Smooth muscle cell (in vitro differentiated cells): ENCODE results near the gene S100A13. TPM values are rescaled to one million over a fixed set of nuclear protein-coding genes. Genes with fewer than 3 reads are reported as not detected.

ENCODE experiments used
- DNase-seq: peaks from one replicate; lab custom pipeline; 2025; ENCODE audit not compliant: unreplicated experiment; lab: John Stamatoyannopoulos, UW
- H2AFZ ChIP-seq: fragments of 200-600 bp; sonication (generic); 2 replicates; pipeline ENCODE4 v1.6.0; 2016; ENCODE audit warnings: antibody characterized with exemption, low read depth, mild to moderate bottlenecking
- H3F3A ChIP-seq: fragments of 200-600 bp; sonication (generic); 2 replicates; pipeline ENCODE4 v1.6.0; 2017; ENCODE audit warnings: antibody characterized with exemption, low read depth
- H3K27ac ChIP-seq: fragments of 200-600 bp; sonication (generic); 2 replicates; pipeline ENCODE4 v1.5.1; 2016; ENCODE audit warnings: low read depth, mild to moderate bottlenecking
- H3K27me3 ChIP-seq: fragments of 200-600 bp; sonication (generic); 2 replicates; pipeline ENCODE4 v1.6.1; 2016; ENCODE audit warnings: low read depth, mild to moderate bottlenecking
- H3K36me3 ChIP-seq: fragments of 200-600 bp; sonication (generic); 2 replicates; pipeline ENCODE4 v1.5.1; 2016; ENCODE audit warnings: low read depth
- H3K4me1 ChIP-seq: fragments of 200-600 bp; sonication (generic); 2 replicates; pipeline ENCODE4 v1.5.1; 2016; ENCODE audit warnings: low read depth
- H3K4me2 ChIP-seq: fragments of 200-600 bp; sonication (generic); 2 replicates; pipeline ENCODE4 v1.6.0; 2016; ENCODE audit warnings: mild to moderate bottlenecking
- H3K4me3 ChIP-seq: fragments of 200-600 bp; sonication (generic); 2 replicates; pipeline ENCODE4 v1.5.1; 2016; ENCODE audit warnings: mild to moderate bottlenecking
- H3K79me2 ChIP-seq: fragments of 200-600 bp; sonication (generic); 2 replicates; pipeline ENCODE4 v1.6.0; 2016; ENCODE audit warnings: low read depth, mild to moderate bottlenecking
- H3K9ac ChIP-seq: fragments of 200-600 bp; sonication (generic); 2 replicates; pipeline ENCODE4 v1.6.0; 2016; ENCODE audit warnings: low read depth
- H3K9me3 ChIP-seq: fragments of 200-600 bp; sonication (generic); replicated peaks from 2 replicates; pipeline ENCODE4 v1.5.1; 2016; ENCODE audit warnings: low read depth
- H4K20me1 ChIP-seq: fragments of 200-600 bp; sonication (generic); 2 replicates; pipeline ENCODE4 v1.6.0; 2016; ENCODE audit warnings: low read depth
- WGBS: methylation state at CpG from one replicate; pipeline ENCODE4 v1.1.7; 2016; ENCODE audit warnings: low lambda C conversion rate; 5-methylcytosine and 5-hydroxymethylcytosine counted together
- polyA plus RNA-seq: library from polyadenylated mRNA; unstranded; fragments of >200 nt; fragmentation: Nextera tagmentation; extraction: Ambion mirVana; gene quantifications from 2 replicates; pipeline ENCODE4 v1.2.1, GENCODE V29; 2016
- total RNA-seq: library from RNA; depleted of rRNA; stranded (reverse); fragments of >200 nt; gene quantifications from 2 replicates; pipeline ENCODE4 v1.2.3, GENCODE V29; 2014
- TF ChIP-seq, protein P1 (sequence below): fragments of 200-600 bp; sonication (generic); IDR thresholded peaks from 2 replicates; pipeline ENCODE4 v1.5.1; 2017; ENCODE audit warnings: borderline replicate concordance, mild to moderate bottlenecking, antibody characterized with exemption; ENCODE audit not compliant: insufficient read depth, poor library complexity, severe bottlenecking

Gene S100A13
- total and polyA plus RNA-seq, 2 experiments from 2014 or later: 158 to 498 TPM

DNA sequence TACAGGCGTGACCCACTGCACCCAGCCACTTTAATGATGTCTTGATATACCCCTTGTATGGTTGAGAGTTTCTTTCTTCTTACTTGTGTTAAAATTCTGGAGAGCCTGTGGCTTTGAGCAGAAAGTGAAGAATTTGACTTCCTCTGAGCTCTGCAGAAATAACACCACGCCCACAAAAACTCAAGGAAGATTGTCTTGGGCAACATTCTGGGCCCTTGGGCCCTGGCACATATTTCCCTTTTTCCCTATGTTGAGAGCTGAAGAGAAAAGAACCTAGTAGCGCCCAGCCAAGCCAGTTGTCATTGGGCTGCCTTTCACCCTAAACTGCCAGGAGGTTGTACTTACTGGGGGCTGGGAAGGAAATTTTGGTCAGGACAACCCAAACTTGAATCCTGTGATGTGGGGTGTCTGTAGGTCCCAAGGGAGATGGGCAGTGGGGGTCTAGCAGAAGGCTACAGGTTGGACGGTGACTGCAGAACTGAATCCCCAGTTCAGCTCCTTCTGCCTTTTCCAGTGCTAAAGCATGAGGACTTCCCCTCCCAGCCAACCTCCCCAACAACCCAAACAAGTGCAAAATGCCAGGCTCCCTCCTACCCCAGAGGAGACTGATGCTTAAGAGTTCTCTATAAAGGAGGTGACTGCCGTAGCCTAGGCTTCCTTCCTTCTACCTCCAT, 19.5 kb upstream of the S100A13 start:
- DNase-seq: no peak
- Histone ChIP-seq H3K9me3 (no peaks in the 10 kb centered on the region), H3K27ac (no peak overlapping the region), H3K4me3 (no peak overlapping the region), H4K20me1 (peaks cover 26% of the 10 kb centered on the region), H3K79me2 (peaks cover 6% of the 10 kb centered on the region), H3K36me3 (peaks cover 21% of the 10 kb centered on the region), H3F3A (peaks cover 28% of the 10 kb centered on the region), H3K4me1 (no peaks in the 10 kb centered on the region), H3K27me3 (no peaks in the 10 kb centered on the region), H3K4me2 (no peak overlapping the region), H3K9ac (no peak overlapping the region), H2AFZ (no peak overlapping the region)
- WGBS: 91% methylated on average over 5 of the region's 5 CpGs
- TF ChIP-seq, protein P1, sequence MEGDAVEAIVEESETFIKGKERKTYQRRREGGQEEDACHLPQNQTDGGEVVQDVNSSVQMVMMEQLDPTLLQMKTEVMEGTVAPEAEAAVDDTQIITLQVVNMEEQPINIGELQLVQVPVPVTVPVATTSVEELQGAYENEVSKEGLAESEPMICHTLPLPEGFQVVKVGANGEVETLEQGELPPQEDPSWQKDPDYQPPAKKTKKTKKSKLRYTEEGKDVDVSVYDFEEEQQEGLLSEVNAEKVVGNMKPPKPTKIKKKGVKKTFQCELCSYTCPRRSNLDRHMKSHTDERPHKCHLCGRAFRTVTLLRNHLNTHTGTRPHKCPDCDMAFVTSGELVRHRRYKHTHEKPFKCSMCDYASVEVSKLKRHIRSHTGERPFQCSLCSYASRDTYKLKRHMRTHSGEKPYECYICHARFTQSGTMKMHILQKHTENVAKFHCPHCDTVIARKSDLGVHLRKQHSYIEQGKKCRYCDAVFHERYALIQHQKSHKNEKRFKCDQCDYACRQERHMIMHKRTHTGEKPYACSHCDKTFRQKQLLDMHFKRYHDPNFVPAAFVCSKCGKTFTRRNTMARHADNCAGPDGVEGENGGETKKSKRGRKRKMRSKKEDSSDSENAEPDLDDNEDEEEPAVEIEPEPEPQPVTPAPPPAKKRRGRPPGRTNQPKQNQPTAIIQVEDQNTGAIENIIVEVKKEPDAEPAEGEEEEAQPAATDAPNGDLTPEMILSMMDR: no peak

DNA sequence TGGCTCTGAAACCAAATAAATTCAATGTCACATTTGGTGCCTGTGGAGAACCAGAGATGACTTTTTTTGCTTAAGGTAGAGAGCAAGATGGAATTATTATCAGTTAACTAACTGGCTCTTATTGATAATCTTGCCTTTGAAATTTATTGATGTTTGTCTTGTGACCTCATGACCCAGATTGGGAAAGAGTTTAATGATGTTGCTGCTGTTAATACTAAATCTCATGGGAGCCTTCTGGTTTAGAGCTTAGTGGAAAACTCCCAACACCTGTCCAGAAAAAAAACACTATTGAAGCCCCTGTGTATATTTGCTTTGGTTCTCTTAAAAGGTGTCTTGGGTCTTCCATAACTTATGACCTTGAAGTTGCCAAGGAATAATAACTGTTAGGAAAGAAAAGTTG, 16.5 kb upstream of the S100A13 start:
- H3K36me3 ChIP-seq: peaks cover 27% of the 10 kb centered on the region
- peaks cover 43% of the 10 kb centered on the region for H3F3A ChIP-seq
- H3K79me2 ChIP-seq: peaks cover 29% of the 10 kb centered on the region
- H3K27me3 ChIP-seq: no peaks in the 10 kb centered on the region
- H3K4me2 ChIP-seq: no peak overlapping the region
- H2AFZ ChIP-seq: no peak overlapping the region
- H3K9ac ChIP-seq: no peak overlapping the region
- DNase-seq: no peak
- no peak overlapping the region for H3K4me3 ChIP-seq
- peaks cover 56% of the 10 kb centered on the region for H4K20me1 ChIP-seq
- H3K9me3 ChIP-seq: no peaks in the 10 kb centered on the region
- peak overlapping the region; percentile 21 for H3K27ac ChIP-seq
- TF ChIP-seq, protein P1: no peak
- no peaks in the 10 kb centered on the region for H3K4me1 ChIP-seq

DNA sequence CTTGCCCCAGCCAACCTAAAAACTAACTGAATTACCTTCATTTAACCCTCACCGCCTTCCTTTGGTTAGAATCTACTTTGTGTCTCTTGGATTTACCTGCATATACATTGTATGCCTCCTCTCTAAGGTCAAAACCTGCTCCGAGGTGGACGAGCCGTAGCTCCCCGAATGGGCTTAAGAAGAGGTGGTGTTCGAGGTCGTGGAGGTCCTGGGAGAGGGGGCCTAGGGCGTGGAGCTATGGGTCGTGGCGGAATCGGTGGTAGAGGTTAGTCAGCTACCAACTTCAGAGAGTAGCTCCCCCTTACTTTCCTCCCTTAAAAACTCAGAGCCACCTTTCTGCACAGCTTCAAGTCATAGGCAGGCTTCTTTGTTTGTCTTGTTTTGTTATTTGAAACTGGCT, 15.8 kb upstream of the S100A13 start:
- Histone ChIP-seq H3K4me2 (no peak overlapping the region), H4K20me1 (peaks cover 62% of the 10 kb centered on the region), H3K27me3 (no peaks in the 10 kb centered on the region), H2AFZ (no peak overlapping the region), H3K9ac (no peak overlapping the region), H3K4me1 (no peaks in the 10 kb centered on the region), H3F3A (peaks cover 43% of the 10 kb centered on the region), H3K79me2 (peaks cover 35% of the 10 kb centered on the region), H3K27ac (no peak overlapping the region), H3K4me3 (no peak overlapping the region), H3K9me3 (no peaks in the 10 kb centered on the region), H3K36me3 (peaks cover 32% of the 10 kb centered on the region)
- TF ChIP-seq, protein P1: no peak
- no peak for DNase-seq
- 97% methylated on average over 11 of the region's 11 CpGs for WGBS

DNA sequence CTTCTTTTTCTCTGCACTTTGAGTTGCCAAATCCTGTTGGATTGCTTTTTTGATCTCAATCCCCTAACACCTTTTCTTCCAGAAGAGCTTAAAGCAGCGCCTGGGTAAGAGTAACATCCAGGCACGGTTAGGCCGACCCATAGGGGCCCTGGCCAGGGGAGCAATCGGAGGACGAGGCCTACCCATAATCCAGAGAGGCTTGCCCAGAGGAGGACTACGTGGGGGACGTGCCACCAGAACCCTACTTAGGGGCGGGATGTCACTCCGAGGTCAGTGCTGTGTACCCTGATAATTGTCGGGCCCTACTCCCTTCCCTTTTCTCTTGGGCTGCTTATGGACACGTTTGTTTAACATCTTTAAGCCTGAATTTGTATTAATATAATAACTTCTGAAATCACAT, 14.9 kb upstream of the S100A13 start:
- WGBS: 95% methylated on average over 11 of the region's 11 CpGs
- H2AFZ ChIP-seq: no peak overlapping the region
- peaks cover 46% of the 10 kb centered on the region for H3F3A ChIP-seq
- peaks cover 71% of the 10 kb centered on the region for H4K20me1 ChIP-seq
- no peak overlapping the region for H3K4me3 ChIP-seq
- peaks cover 35% of the 10 kb centered on the region for H3K36me3 ChIP-seq
- no peaks in the 10 kb centered on the region for H3K4me1 ChIP-seq
- no peaks in the 10 kb centered on the region for H3K9me3 ChIP-seq
- no peak overlapping the region for H3K27ac ChIP-seq
- H3K79me2 ChIP-seq: peaks cover 45% of the 10 kb centered on the region
- no peak overlapping the region for H3K4me2 ChIP-seq
- DNase-seq: no peak
- H3K27me3 ChIP-seq: no peaks in the 10 kb centered on the region
- TF ChIP-seq, protein P1: no peak
- H3K9ac ChIP-seq: no peak overlapping the region
